Common myeloid progenitor, CD34-positive (primary cell): Measurements from ENCODE around the gene DHX15. TPM values are rescaled to one million over a fixed set of nuclear protein-coding genes. Genes with fewer than 3 reads are reported as not detected.

Experiments
- CTCF ChIA-PET: fragments of 350-600 bp; sonication (Branson Sonifier 250); formaldehyde crosslinking; loops from one replicate; lab custom pipeline; 2021; ENCODE audit warnings: antibody characterized with exemption; lab: Charles Lee
- POLR2A ChIA-PET: fragments of 350-600 bp; sonication (Branson Sonifier 250); formaldehyde crosslinking; loops from one replicate; lab custom pipeline; 2021; ENCODE audit warnings: antibody characterized with exemption; lab: Charles Lee
- DNase-seq, 3 donors: peaks; one replicate each; pipeline versions ENCODE4 v3.0.0 to v3.0.0-alpha.2; 2013
- H3K27ac ChIP-seq, 2 experiments: 1 replicate in 1 of 2; 2 replicates in 1 of 2; pipeline ENCODE4 v1.7.0; 2013; ENCODE audit warnings: inconsistent platforms in 2 of 2, low read length in 2 of 2, mild to moderate bottlenecking in 2 of 2, low read depth in 1 of 2, moderate library complexity in 1 of 2; ENCODE audit not compliant: severe bottlenecking in 2 of 2, insufficient read depth in 1 of 2, poor library complexity in 1 of 2
- H3K27me3 ChIP-seq, 5 experiments: replicated peaks in 2 of 5; 1 replicate in 3 of 5; 2 replicates in 2 of 5; pipeline versions ENCODE4 v1.6.1 to v1.7.0; 2013; ENCODE audit warnings: low read length in 4 of 5, mild to moderate bottlenecking in 2 of 5, moderate library complexity in 2 of 5, inconsistent platforms in 1 of 5; ENCODE audit not compliant: insufficient read depth in 5 of 5, control insufficient read depth in 4 of 5
- H3K36me3 ChIP-seq, 4 experiments: 1 replicate in 2 of 4; 2 replicates in 2 of 4; pipeline versions ENCODE4 v1.6.1 to v1.7.0; 2013; ENCODE audit warnings: low read length in 3 of 4, control low read depth in 1 of 4, mild to moderate bottlenecking in 1 of 4; ENCODE audit not compliant: control insufficient read depth in 4 of 4, insufficient read depth in 4 of 4
- H3K4me1 ChIP-seq, 4 experiments: 1 replicate in 3 of 4; 2 replicates in 1 of 4; pipeline versions ENCODE4 v1.6.1 to v1.7.1; 2013; ENCODE audit warnings: low read length in 3 of 4, mild to moderate bottlenecking in 3 of 4, control low read depth in 1 of 4, inconsistent platforms in 1 of 4, moderate library complexity in 1 of 4; ENCODE audit not compliant: control insufficient read depth in 4 of 4, insufficient read depth in 4 of 4; ENCODE audit errors: control extremely low read depth in 1 of 4
- H3K4me3 ChIP-seq, 7 experiments: 1 replicate in 4 of 7; 2 replicates in 3 of 7; pipeline versions ENCODE4 v1.5.1 to v1.7.0; 2013; ENCODE audit warnings: mild to moderate bottlenecking in 7 of 7, low read length in 6 of 7, moderate library complexity in 6 of 7, inconsistent platforms in 2 of 7, low read depth in 2 of 7, control low read depth in 1 of 7; ENCODE audit not compliant: insufficient read depth in 4 of 7, control insufficient read depth in 1 of 7; ENCODE audit errors: extremely low read depth in 1 of 7
- H3K9me3 ChIP-seq, 5 experiments: 1 replicate in 4 of 5; 2 replicates in 1 of 5; pipeline versions ENCODE4 v1.6.1 to v1.7.1; 2013; ENCODE audit warnings: low read length in 4 of 5, mild to moderate bottlenecking in 2 of 5, inconsistent platforms in 1 of 5, low read depth in 1 of 5, moderate library complexity in 1 of 5; ENCODE audit not compliant: control insufficient read depth in 4 of 5, insufficient read depth in 2 of 5; ENCODE audit errors: control extremely low read depth in 1 of 5
- WGBS: methylation state at CpG from one replicate; pipeline ENCODE4 v1.1.5; 2013; ENCODE audit not compliant: insufficient coverage; 5-methylcytosine and 5-hydroxymethylcytosine counted together
- polyA plus RNA-seq: library from polyadenylated mRNA; unstranded; fragments of 120-200 nt; gene quantifications from one replicate; pipeline ENCODE4 v1.2.1, GENCODE V29; 2013

DHX15 gene
- polyA plus RNA-seq: 209 TPM

DNA sequence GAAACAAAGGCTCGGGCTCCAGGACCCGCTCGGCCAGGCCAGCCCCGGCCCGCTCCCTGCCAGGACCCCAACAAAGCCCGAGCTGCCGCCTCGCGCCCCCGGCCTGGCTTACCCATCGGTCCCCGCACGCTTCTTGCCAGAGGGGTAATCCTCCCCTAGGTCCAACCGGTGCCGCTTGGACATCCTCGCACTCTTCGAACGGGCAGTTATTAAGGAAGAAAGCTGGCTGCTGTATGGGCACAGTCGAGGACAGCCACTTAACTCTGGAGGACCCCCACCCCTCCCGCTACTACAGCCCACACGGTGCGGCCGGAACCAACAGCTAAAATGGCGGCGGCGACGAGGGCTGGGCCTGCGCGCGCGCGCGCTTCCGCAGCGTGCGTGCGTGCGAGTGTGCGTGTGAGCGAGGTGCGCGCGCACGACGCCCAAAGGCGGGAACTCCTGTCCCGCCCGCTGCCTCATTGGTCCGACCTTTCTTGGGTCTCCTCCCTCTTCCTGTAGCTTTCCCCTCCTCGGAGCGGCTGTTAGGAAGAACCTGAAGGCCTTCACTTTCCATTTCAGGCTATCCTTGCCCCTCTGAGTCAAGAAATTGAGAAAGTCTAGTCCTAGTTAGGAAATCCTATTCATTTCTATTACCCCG, at the start of gene DHX15:
Gene DHX15 (minus strand): TSS at position 344 of the 640 bp plus-strand sequence. CDS start 161 bp downstream, at position 183.
- peak; percentile 97 to 98 (median 98) for DNase-seq
- Histone ChIP-seq H3K36me3 (peaks cover 0 to 15% (median 2%) of the 10 kb centered on the region in 4 experiments), H3K27me3 (no peaks in the 10 kb centered on the region), H3K27ac (peak within 1 kb of the TSS; percentile 98 to 99), H3K4me3 (peak within 1 kb of the TSS; percentile 88 to 99 (median 97)), H3K4me1 (peaks cover 9 to 23% (median 20%) of the 10 kb centered on the region in 4 experiments), H3K9me3 (peaks cover 0 to 3% (median 2%) of the 10 kb centered on the region in 5 experiments)
- WGBS: under 1% methylated on average over 44 of the region's 52 CpGs
- POLR2A ChIA-PET: interaction anchor here (1.0 kb wide), 1 partner anchor 67 kb away, joined by 4 read pairs; no protein-coding TSS in a partner anchor
- CTCF ChIA-PET: interaction anchor here (0.7 to 1.5 kb wide), 5 partner anchors 11 to 66 kb away, joined by 3 to 4 read pairs (median 3); no protein-coding TSS in a partner anchor

DNA sequence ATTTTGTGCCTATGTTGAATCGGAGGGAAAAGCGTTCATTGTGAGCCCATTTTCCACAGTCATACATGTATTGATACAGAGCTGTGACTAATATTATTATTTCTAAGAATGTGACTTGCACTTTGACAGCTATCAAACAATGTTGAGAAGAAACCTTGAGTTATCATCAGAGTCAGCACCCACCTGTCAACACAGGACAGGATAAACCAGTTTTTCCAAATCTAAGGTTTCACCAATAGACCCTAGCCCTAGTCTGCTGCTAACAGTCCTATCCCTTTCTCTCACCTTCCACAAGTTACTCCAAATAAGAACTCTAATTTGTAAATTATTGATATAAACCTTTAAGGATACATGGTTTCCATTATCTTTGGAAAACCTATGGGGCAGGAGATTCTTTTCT, 47.7 kb upstream of the DHX15 start:
- H3K4me1 ChIP-seq: no peaks in the 10 kb centered on the region
- H3K4me3 ChIP-seq: no peak overlapping the region
- ChIA-PET CTCF (interaction anchor here (1.2 kb wide), 1 partner anchor 11 kb away, joined by 3 read pairs; no protein-coding TSS in a partner anchor), POLR2A (no interaction called here)
- H3K9me3 ChIP-seq: no peaks in the 10 kb centered on the region
- no CpG with 5 or more reads among the region's 2 CpGs for WGBS
- DNase-seq: no peak
- H3K36me3 ChIP-seq: no peaks in the 10 kb centered on the region
- H3K27me3 ChIP-seq: no peaks in the 10 kb centered on the region
- no peak overlapping the region for H3K27ac ChIP-seq

DNA sequence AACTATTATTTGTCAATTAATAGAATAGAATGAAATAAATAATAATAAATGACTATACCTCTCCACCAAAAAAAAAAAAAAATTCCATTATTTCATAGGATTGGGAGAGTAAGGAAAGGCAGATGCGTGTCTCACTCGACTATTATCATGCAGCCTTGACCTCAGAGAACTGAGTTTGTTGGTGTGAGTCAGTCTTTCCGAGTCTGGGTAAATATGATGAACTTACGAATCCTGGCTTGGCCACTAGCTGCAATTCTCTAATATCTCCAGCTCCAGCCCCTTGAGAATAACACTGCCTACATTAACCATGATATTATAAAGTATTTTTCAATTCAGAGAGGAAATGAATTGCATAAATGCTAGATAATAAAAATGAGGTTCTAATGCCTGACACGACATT, 46.6 kb upstream of the DHX15 start:
- Histone ChIP-seq H3K27me3 (no peaks in the 10 kb centered on the region), H3K4me1 (no peaks in the 10 kb centered on the region), H3K27ac (no peak overlapping the region), H3K36me3 (no peaks in the 10 kb centered on the region), H3K4me3 (no peak overlapping the region), H3K9me3 (no peaks in the 10 kb centered on the region)
- WGBS: 100% methylated on average over 2 of the region's 5 CpGs
- ChIA-PET POLR2A (no interaction called here), CTCF (interaction anchor here (0.6 to 1.4 kb wide), 4 partner anchors 10 to 24 kb away, joined by 3 read pairs; no protein-coding TSS in a partner anchor)
- DNase-seq: peak in 1 of 3 donors; percentile 17

DNA sequence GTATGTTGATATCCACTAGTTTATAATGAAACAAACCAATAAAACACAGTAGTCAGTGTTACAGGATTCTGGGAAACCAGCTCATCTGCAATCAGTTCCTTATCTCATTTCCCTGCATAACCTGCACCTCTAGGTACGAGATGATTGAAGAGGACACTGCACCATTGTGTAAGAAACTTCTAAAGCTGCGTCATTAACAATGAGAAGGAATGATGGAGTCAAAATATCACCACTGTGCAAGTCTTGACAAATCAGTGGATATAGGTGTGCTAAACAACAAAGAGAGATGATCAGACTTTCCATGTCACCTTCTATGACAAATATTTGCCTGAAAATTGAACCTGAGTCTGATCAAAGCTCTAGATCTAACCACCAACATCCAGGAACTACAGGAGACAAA, 40.7 kb upstream of the DHX15 start:
- ChIA-PET CTCF (interaction anchor here (0.9 kb wide), 1 partner anchor 26 kb away, joined by 3 read pairs; no protein-coding TSS in a partner anchor), POLR2A (interaction anchor here (0.7 kb wide), 1 partner anchor 14 kb away, joined by 4 read pairs; no protein-coding TSS in a partner anchor)
- peaks cover 0 to 19% (median 3%) of the 10 kb centered on the region in 5 experiments for H3K9me3 ChIP-seq
- no peaks in the 10 kb centered on the region for H3K36me3 ChIP-seq
- H3K27me3 ChIP-seq: no peaks in the 10 kb centered on the region
- H3K4me3 ChIP-seq: no peak overlapping the region
- no peak for DNase-seq
- H3K27ac ChIP-seq: no peak overlapping the region
- H3K4me1 ChIP-seq: no peaks in the 10 kb centered on the region
- WGBS: 20% methylated on average over 1 of the region's 2 CpGs

GRCh38 chr4:24624381-24624780, 40.0 kb upstream of the DHX15 start:
- H3K9me3 ChIP-seq: peaks cover 0 to 26% (median 3%) of the 10 kb centered on the region in 5 experiments
- POLR2A ChIA-PET: interaction anchor here (0.7 kb wide), 1 partner anchor 14 kb away, joined by 4 read pairs; no protein-coding TSS in a partner anchor
- H3K36me3 ChIP-seq: no peaks in the 10 kb centered on the region
- DNase-seq: no peak
- CTCF ChIA-PET: interaction anchor here (0.9 kb wide), 1 partner anchor 26 kb away, joined by 3 read pairs; no protein-coding TSS in a partner anchor
- WGBS: no CpG with 5 or more reads among the region's 1 CpG
- H3K4me3 ChIP-seq: no peak overlapping the region
- no peaks in the 10 kb centered on the region for H3K27me3 ChIP-seq
- no peak overlapping the region for H3K27ac ChIP-seq
- no peaks in the 10 kb centered on the region for H3K4me1 ChIP-seq

GRCh38 chr4:24622146-24622834, 37.9 kb upstream of the DHX15 start:
- peaks cover 0 to 31% (median 3%) of the 10 kb centered on the region in 5 experiments for H3K9me3 ChIP-seq
- H3K27ac ChIP-seq: no peak overlapping the region
- no peak for DNase-seq
- POLR2A ChIA-PET: no interaction called here
- H3K36me3 ChIP-seq: no peaks in the 10 kb centered on the region
- H3K4me3 ChIP-seq: no peak overlapping the region
- no peaks in the 10 kb centered on the region for H3K4me1 ChIP-seq
- CTCF ChIA-PET: no interaction called here
- no peaks in the 10 kb centered on the region for H3K27me3 ChIP-seq
- WGBS: 100% methylated on average over 2 of the region's 3 CpGs
